ENCODE results near the gene GNB1.

DNA sequence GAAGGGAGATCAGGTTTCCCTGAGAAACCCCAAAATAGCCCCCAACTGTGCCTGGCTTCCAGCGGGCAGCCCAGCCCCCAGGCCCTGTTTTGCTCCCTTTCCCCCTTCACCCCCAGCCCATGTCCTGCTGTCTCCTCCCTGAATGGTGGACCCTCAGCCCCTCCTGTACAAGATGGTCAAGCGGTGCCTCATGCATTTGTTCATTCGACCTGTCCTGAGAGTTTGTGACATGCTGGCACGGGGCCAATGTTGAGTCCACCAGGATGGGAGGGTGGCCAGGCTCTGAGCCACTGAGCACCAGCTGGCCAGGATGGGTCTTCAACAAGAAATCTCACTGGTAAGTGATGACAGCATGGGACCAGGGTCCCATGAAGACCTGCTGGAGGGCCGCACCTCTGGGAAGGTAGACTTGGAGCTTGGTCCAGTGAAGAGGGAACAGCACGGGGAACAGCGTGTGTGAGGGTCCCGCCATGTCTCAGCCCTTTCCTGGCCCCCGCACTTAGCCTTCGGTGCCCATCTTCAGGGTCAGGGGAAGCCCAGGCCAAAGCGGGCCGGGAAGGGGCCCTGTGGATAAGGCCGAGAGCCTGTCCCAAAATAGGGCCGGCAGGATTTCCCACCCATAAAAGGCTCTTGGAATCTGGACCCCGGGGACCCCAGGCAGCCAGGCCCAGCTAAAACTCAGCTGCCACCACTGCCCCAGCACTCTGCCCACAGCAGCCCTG is 24.2 kb upstream of the GNB1 start, which contains the start of gene CALML6:
- TF ChIP-seq, protein P1, sequence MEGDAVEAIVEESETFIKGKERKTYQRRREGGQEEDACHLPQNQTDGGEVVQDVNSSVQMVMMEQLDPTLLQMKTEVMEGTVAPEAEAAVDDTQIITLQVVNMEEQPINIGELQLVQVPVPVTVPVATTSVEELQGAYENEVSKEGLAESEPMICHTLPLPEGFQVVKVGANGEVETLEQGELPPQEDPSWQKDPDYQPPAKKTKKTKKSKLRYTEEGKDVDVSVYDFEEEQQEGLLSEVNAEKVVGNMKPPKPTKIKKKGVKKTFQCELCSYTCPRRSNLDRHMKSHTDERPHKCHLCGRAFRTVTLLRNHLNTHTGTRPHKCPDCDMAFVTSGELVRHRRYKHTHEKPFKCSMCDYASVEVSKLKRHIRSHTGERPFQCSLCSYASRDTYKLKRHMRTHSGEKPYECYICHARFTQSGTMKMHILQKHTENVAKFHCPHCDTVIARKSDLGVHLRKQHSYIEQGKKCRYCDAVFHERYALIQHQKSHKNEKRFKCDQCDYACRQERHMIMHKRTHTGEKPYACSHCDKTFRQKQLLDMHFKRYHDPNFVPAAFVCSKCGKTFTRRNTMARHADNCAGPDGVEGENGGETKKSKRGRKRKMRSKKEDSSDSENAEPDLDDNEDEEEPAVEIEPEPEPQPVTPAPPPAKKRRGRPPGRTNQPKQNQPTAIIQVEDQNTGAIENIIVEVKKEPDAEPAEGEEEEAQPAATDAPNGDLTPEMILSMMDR (IDR thresholded peaks at IDR 0.05) = no peak
- no peak for TF ChIP-seq POLR2A (IDR thresholded peaks at IDR 0.05)
